Activated CD4-positive, CD25-positive, alpha-beta regulatory T cell treated with anti-CD3 and anti-CD28 coated beads, Interleukin-2, amount 50 U/mL, for 72 hours (primary cell): ENCODE results near the gene NEIL3.

Experiments used
- DNase-seq: peaks from one replicate; pipeline ENCODE4 v3.0.0; 2021

The NEIL3 gene

DNA sequence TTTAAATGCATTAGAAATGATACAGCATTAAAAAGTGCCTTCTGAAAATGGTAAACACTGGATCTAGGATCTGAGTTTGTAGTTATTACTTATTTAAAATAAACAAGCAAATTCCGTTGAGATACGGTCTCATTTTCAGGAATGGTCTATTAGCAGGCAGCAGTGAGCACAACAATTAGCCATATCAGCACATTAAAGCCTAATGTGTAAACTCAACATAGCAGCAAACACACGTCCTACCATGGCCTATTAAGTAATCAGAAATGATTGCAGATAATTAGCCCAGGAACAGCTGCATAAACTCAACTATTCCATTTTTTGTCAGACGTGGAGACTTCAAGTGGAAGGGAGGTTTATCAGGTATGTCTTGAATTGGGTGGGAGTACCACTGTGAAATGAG lies 61.8 kb downstream of the NEIL3 start:
- DNase-seq, result no peak

DNA sequence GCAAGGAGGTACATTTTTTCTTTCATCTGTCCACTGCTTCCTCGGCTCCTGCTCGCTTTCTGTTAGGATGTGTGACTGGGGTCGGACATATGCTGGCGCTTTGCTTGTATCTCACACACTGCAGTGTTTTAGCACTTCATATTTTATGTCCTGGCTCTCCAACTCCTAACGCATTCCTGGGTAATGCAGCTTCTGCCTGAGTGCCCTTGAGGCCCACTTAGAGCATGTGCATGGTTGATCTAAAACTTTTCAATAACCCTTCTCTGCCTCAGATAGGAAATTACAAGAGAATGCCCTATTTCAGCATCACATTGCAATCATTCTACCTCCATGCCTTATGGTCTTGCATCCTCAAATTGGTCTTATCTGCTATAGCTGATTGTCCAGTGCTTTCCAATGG lies 65.3 kb downstream of the NEIL3 start:
- DNase-seq, result no peak

DNA sequence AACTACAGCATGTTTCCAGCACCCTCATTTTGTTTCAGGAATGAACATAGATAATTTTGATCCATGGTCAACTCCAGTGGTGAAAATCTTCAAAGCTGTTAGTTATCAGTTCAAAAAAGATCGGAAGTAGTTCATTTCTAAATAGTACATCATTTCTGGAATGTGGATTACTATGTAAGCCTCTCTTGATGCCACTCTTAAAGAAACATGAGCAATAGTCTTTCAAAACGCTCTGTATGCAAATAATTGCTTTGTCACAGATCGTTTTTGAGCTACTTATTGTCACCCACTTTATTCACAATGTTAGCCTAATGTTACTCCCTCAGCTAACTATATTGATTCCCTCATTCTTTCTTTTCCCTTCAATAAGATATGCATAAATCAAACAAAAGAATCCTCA lies 65.7 kb downstream of the NEIL3 start:
- no peak for DNase-seq

GRCh38 chr4:177376024-177376423 lies 66.3 kb downstream of the NEIL3 start:
- DNase-seq, result no peak

GRCh38 chr4:177380730-177381287 lies 71.1 kb downstream of the NEIL3 start:
- DNase-seq, result no peak

DNA sequence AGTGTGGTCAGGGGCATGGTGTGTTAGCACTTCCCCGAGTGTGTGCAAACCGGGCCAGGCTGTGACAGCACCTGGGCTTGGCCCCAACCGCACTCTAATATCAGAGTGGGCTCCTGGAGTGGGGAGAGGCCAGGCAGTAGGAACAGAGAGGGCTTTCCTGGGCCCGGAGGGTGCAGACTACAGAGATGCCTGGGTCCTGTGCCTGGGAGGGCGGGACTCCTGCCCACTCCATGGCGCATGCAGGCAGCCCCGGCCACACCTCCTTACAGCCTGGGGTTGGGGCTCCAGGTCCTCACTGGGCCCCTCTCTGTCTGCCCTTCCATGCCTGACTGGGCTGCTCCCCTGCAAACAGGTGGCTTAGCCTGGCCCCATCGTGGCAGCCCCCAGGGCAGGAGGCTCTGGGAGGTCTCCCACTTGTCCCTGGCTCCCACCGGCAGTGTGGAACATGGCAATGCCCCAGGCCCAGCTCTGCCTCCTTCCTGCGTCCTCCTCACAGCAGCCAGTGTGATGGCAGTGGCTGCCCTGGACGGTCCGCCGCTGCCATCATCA lies 72.2 kb downstream of the NEIL3 start:
- no peak for DNase-seq

- no peak for DNase-seq
Observed at GRCh38 chr4:177384856-177385397, 75.3 kb downstream of the NEIL3 start.

DNA sequence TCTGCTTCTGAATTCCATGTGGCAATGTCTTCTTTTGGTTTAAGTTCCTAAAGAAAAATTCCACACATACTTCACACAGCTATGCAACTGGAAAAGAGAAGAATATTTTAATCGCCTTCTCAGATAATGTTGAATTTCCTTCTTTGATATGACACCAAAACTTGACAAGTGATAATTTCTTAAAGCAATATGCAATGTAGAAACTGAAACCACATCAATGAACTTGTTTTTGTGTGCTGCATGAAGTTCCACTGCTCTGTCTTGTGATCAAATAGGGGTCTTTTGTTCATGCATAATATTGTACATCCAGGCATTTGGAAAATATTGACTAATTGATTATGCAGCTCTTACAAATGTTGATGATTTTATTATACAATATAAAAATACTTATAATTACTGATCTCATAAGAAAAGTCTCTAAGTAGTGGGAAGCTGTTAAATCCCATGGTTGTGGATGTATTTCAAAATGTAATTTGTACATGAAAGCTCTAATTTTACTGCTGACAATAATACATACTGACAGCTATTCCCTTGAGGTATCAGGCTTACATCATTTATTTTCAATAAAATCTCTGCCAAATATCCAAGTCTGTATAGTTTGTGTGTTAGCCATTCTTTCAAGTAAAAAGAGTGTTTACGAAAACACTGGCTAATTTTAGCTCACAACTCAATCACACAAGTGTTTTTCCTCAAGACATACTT lies 76.1 kb downstream of the NEIL3 start:
- no peak for DNase-seq

GRCh38 chr4:177386278-177386815 lies 76.7 kb downstream of the NEIL3 start:
- no peak for DNase-seq

DNA sequence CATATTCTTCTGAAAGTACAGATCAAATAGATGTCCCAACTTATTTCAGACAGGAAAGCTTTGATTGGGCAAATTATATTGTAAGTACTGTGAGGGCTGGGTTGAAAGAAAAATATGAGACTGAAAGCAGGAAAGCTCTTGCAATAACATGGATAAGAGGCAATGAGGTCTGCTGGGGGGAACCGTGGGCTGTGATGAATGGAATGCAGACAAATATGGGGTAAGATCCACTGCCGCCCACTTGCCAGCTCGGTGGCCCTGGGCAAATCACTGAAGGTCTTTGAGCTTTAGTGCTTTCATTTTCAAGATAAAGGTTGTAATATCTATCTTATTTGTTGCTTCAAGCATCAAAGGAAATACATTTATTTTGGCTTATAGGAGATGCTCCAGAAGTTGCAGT lies 81.6 kb downstream of the NEIL3 start:
- no peak for DNase-seq

DNA sequence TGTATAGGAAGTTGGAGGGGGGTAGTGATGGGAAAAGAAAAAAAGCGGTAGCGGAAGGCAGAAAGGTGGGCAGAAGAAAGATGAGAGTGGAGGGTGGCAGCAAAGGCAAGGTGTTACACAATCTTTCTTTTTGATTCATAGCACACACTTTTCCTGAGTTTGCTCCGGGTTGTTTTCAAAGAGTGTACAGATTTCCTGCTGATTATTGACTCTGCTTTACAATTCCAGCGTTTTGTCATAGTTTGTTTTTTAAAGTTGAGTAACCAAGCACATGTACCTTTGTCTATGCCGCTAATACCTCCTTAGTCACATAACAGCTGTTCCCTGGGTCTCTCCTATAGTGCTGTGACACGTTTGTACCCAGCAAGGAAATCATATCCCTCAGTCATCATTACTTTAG lies 82.3 kb downstream of the NEIL3 start:
- DNase-seq, result no peak

GRCh38 chr4:177393236-177393635 lies 83.6 kb downstream of the NEIL3 start:
- DNase-seq, result no peak

- no peak for DNase-seq
Observed at GRCh38 chr4:177396352-177396751, 86.7 kb downstream of the NEIL3 start.

- DNase-seq, result no peak
Observed at GRCh38 chr4:177400030-177400429, 90.4 kb downstream of the NEIL3 start.

DNA sequence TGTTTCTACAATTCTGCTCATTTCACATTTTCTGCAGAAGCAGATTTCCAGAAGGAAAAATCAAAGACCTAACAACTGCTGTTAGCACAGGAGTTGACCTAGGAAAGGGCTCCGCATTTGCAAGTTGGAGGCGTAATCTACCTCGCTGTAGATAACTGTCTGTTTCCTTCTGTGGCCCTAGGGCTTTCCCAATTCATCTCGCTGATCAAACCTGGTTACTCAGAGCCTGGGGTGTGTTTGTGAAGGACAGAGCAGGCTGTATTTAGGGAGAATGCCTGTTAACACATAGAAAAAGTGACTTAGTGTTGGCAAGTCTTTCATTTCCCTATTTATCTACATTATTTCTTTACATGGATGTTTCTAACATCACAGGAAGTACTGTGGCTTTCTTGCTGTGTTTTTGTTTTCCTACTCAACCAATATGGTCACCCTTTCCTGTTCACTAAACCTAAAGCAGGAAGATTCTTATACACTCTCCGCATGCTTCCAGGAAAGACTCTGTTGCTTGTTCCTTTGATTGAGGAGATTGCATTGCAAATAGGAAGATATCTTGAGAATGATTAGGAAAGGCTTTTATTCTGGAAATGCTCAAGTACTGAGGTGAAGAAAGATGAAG lies 92.1 kb downstream of the NEIL3 start:
- DNase-seq, result no peak

DNA sequence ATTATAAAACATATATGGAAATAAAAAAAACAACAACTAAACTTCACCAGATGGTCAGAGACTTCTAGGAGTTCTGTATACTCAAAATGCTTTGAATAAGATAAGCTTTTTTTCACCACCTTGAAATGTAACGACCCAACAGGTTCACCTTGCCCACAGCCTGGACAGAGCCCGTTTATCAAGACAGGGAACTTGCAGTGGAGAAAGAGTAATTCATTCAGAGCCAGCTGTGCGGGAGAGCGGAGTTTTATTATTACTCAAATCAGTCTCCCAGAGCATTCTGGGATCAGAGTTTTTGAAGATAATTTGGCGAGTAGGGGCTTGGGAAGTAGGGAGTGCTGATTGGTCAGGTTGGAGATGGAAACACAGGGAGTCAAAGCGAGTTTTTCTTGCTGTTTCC lies 94.1 kb downstream of the NEIL3 start:
- no peak for DNase-seq

- no peak for DNase-seq
Observed at GRCh38 chr4:177404342-177404741, 94.7 kb downstream of the NEIL3 start.

DNA sequence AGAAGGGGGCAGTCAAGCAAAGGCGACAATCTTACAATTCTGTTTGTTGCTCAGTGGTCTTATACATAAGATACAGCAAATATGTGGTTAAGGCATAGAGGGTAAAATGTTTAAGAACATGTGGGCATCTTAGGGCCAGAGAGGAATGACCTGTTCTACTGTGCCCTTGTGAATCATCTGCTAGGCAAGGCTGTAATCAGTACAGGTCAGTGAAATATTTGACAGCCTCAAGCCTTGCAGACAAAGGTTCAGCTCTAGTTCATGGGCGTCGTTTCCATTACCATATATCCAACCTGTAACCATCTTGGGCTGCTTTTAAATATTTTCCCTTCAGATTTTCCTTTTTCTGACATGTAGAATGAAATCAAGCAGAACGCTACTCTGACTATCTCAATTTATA lies 95.3 kb downstream of the NEIL3 start:
- DNase-seq, result no peak

DNA sequence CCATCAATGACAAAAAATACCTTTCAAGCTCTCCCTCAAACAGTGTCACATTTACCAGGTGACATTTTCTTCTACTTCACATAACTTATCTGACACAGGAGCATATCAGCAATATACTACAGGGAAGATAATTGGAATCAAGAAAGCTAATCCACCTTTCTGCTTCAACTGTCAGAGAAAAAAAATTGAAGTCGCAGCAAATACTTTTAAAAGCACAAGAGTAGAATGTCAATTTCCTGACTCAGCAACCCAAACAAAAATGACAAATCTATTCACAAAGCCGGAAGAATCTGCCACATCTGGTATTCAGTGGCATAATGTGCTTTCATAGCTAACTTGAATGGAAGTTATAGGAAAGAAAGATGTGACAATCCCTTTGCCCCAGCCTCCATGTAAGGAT lies 95.8 kb downstream of the NEIL3 start:
- DNase-seq, result no peak

GRCh38 chr4:177408023-177408422 lies 98.3 kb downstream of the NEIL3 start:
- DNase-seq, result no peak

DNA sequence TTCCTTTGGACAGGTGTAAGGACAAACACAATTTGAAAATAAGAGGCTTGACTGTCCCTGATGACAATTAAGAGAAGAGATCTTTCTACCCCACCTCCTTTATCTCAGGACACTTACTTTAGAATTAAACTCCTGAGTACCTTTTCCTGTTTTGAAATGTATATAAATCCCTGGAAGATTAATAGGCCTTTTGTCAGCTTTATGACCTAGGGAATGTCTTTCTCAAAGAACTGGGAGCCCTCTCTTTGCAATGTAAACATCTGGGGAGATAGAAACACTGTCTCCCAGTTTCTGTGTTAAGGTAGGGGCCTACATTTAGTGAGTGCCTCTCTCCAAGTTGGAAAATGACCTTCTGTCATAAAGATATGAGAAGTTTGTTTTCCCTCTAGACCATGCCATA lies 100.9 kb downstream of the NEIL3 start:
- DNase-seq, result no peak

DNA sequence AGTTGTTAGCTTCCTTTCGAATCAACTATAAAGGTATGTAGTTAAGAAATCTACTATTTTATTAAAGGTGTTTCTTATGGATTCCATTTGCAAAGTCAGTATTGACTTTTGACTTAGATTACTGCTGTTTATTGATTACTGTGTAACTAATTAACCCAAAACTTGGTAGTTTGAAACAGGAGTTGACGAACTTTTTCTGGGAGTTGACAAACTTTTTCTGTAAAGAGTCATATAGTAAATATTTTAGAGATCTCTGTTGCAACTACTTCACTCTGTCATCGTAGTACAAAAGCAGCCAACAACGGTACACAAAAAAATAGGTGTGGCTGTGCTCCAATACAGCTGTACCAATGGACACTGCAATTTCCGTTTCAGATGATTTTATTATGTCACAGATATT lies 102.3 kb downstream of the NEIL3 start:
- no peak for DNase-seq
